HG02623 (cell line): ENCODE data around the gene UBE2Z.
A peak's percentile ranks its signal among the peaks of the same experiment; 100 is the strongest.
"Not testable (repeated sequence)": the region's sequence is repeated elsewhere in the genome, so short reads cannot be mapped to it uniquely, and the experiment has no call there.

Experiments
- ATAC-seq: cut with Tn5 transposase; IDR thresholded peaks from one replicate; pipeline ENCODE4 v1.9.1; 2021; ENCODE audit warnings: moderate library complexity; ENCODE audit not compliant: unreplicated experiment

Gene UBE2Z

DNA sequence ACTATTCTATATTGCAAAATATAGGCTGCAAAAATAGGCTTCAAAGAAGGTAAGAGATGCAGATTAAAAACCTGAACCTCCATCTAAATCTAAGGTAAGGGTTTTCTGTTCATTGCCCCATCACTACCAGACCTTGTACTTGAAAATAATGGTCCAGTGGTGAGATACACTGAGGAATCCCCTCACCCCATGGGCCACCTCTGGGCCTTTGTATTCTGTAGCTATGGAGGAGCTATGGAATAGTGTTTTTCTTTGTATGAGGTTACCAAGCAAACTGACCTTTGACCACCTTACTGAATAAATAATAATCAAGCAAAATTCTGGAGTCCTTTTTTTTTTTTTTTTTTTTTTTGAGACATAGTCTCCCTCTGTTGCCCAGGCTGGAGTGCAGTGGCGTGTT is 4.8 kb upstream of the UBE2Z start:
- no peak for ATAC-seq

DNA sequence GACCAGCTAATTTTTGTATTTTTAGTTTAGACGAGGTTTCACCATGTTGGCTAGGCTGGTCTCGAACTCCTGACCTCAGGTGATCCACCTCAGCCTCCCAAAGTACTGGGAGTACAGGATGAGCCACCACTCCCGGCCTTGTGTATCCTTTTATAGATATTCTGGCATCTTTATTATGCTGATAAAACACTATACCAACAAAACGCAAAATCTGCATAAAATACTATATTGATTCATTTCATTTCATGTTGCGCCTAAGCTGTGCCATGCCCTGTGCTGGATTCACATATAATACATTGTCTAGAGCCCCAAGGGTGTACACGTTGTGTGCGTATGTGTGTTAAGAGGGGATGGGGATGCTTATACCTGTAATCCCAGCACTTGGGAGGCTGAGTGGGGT is 3.8 kb upstream of the UBE2Z start:
- no peak for ATAC-seq

DNA sequence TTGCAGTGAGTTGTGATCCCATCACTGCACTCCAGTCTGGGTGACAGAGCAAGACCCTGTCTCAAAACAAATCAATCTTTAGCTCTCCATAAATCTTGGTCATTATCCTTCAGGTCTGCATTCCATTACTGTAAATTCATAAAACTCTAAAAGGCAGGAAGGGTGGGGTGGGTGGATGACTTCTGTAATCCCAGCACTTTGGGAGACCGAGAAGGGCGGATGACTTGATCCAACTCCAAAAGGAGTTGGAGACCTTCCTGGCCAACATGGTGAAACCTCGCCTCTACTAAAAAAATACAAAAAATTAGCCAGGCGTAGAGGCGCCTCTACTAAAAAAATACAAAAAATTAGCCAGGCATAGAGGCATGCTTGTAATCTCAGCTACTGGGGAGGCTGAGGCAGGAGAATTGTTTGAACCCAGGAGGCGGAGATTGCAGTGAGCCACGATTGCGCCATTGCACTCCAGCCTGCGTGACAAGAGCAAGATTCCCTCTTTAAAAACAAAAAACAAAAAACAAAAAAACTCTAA is 2.2 kb upstream of the UBE2Z start:
- ATAC-seq, result no peak

DNA sequence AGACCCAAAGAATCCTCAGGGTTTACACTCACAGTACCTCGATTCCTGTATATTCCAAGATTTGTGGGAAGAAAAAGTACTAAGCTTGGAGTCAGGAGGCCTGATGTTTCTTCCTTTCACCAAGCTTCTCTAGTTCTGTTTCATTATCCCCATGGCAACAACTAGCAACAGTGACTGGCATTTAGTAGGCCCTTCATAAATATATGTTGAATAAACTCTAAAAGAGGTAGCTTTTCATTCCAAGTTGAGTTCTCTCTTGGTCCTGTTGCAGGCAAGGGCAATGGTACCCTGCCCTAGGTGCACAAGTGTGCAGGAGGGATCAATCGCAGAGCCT is 527 bp upstream of the UBE2Z start:
- no peak for ATAC-seq

DNA sequence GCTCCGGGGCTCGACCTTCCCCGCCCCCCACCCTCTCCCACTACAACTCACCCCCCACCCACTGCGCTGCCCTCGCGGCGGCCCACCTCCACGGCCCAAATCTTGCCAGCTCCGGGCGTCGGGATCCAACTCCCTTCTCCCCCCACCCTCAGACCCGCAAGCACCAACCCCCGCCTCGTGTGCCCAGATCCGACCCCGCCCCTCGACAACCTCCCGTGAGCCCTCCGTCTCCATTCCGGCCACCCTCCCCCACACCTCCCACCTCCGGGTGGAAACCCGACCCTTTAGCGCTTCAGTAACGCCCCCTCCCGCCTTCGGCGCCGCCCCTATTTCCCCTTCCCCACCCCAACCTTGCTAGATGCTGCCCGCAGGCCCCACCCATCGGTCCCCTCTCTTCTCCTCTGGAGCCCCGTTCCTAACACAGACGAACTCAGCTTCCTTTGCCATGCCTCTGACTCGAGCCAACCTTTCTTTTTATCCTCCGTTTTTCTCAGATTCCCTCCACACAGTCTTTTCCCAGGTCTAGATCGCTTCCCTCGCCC is 717 bp downstream of the UBE2Z start:
- ATAC-seq, result peak; percentile 42

DNA sequence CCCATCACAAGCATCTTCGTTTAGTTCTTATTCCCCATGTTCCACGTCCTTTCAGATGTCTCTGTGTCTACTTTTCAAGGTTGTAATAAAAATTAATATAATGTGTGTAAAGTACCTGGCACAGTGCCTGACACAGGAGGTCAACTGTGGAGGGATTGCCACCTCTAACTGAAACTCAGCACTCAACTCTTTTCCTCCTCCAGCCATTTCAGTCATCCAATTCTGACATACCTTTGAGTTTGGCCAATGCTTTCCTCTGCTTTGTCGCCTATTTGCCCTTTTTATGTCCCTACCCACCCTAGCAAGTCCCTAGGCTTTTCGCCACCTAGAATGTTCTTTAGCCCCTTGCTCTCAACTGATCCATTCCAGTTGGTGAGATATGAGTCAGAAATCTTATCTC is 1.6 kb downstream of the UBE2Z start:
- ATAC-seq, result no peak

DNA sequence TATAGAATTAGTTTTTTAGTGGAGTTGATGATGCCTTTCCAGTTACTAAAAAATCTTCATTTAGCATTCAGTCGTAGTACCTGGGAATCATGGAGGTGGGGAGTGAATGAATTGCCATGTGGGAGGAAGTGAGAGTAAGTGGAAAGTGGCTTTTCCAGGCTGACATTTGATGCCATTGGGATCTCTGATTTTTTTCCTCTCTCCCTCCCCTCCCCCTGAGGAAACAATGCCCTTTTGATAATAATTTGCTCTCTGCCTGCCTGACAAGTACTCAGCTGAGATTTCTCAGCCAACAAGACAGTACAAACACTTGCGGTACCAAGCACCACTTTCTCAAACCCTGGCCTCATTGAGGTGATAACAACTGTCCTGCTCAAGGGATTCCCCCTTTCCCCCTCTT is 2.2 kb downstream of the UBE2Z start:
- no peak for ATAC-seq

DNA sequence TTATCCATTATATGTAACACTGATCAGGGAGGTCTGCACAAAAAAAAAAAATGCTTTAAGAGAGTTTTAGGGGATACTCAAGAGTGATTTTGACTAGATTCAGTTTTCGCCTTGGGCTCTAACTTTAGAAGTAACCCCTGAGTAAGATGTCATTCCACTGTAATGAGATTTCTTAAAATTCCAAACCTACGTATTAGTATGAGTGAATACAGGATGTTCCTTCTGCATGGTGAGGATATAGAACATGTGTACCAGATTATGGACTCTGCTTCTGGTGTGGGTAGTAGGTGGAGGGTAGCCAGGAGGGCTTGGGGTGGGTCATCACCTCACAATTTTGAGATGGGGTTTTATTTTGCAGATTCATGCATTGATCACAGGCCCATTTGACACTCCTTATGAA is 4.3 kb downstream of the UBE2Z start:
- no peak for ATAC-seq

DNA sequence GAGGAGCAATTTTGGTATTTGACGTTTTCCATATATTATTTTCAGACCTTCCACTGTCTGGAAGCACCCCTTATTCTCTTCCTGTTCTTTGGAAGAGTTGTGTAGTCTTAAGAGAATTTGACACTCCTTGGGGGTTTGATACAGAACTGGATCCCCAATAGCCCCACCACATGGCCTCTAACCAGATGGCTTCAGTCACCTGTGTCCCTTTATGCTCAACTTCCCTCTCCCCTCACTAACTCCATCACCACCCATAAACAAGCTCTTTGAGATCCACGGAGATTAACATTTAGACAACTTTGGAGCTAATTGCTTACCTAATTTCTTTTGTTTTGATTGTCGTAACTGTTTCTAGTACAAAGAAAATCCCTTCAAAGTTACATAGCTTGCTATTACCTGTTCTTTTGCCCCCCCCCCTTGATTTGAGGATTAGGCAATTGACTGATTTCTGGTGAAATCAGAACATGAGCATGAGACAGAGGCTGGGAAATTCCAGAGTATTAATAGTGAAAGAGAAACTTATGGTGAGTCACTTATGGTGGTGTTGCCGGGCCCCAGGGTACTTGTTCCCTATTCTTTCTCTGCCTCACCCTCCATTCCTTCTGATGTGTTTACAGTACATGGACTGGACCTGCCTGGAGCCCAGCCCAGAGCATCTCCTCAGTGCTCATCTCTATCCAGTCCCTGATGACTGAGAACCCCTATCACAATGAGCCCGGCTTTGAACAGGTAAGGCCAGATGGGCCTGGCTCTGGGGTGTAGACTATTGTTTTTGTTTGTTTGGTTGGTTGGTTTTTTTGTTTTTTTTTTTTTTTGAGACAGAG is 7.5 kb downstream of the UBE2Z start:
- ATAC-seq, result peak; percentile 62

DNA sequence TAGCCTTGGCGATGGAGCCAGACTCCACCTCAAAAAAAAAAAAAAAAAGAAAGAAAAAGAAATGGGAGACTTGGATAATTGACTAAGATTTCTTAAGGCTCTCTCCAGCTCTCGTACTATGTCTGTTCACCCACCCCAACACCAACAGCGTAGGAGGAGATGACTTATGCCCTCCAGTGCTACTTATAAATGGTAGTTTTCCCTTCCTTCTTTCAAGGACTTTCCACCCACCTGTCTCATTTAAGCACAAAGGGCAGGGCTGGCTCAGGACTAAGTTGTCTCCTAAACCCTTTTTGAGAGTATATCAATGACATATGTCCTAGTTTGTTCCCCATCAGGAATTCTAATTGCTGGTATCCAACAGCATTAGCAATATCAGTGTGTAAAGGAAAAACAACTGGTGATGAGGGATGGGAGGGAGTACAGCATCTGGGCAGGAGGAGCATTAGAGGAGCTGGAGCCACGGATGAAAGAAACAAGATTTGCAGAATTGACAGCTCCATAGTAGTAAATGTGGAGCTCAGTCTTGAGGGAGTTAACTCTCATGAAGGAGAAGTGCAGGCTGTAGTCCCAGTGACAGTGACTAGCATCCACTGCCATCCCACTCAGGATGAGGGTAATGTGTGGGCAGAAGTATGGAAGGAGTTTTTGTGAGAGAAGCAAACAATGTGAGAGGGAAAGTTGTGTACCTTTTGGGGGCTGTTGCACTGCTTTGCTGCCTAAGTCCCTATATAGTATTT is 17.2 kb downstream of the UBE2Z start:
- ATAC-seq, result no peak

DNA sequence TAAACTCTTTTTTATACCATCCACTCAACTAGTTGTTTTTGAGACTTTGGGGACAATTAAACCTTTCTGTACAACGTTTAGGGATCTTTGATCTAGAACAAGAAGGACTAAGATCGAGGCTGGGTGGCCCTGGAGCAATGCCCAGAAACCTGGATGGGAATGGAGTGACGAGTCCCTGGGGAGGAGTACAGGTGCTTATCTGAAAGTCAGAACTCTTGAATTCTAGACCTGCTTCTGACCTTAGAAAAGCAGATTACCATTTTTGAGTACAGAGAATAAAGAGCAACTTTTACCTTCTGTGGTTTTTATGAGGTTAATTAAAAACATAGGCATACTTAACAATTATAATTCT is 17.8 kb downstream of the UBE2Z start:
- no peak for ATAC-seq

DNA sequence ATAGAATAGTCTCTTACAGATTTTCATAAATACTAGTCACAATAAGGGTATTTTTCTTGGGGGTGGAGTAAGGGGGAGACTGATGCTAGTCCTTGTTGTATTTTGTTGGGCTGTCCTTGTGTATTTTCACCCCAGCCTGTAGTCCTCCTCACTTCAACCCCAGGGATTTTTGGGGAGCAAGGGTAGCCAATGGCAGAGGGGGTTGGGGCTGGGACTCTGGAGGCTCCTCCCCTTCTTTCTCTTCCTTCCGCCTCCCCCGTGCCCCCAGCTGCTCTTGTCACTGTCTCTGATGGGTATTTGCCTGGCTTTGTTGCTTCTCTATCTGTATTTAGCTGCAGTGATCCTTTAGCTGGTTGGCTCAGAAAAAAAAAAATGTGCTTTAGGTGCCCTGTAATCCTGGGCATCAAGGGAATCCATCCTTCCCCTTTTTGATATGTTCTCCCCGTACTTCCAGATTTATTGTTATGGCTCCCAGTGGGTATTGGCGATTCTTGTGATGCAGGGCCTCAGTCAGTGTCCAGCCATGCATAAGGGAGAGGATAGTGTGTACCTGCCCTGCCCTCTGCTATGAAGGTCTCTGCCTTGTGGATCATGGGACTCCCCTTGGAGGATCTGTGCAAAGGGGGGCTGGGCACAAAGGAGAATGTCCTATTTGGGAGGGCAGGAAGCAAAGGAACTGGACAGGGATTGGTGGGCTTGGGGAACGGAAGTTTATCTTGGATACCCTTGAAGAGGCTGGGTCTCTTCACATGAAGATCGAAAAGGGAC is 20.0 kb downstream of the UBE2Z start:
- no peak for ATAC-seq

DNA sequence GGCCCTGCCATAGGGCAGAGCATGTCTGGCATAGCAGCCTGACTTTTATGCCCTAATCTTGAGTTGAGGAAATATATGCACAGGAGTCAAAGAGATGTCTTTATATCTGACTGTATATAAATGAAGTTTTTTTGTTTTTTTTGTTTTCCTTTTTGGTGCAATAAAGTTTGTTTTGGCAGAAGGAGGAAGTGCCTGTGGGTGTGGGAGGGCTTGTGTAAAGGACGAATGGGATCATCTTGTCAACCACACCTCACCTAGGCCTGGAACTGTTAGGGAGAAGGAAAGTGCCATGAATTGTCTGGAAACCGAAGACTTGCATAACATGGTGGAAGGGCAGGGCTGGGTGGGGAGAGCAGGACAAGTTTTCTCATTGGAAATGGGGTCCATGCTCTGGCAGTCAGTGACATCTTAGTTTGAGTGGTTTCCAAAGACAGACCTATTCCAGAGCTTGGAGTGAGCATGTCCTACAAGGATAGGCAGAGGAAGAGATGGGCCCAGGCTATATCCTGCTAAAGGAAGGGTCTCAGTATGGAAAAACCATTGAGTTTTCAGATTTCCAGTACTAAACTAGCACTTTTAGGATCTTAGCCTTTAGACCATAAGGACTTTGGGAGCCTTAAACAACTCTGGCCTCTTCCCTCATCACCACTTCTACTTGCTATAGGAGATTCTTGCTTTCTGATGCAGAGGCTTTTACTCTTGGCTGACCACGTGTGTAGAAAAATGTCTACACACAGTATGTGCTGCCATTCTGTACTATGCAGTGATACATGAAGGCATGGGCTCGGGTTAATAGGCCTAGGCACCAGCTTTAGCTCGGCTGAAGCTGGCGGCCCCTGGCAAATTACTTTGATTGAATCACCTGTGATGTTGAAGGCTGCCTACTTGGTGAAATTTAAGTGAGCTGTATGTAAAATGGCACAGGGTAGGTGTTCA is 20.9 kb downstream of the UBE2Z start:
- no peak for ATAC-seq

DNA sequence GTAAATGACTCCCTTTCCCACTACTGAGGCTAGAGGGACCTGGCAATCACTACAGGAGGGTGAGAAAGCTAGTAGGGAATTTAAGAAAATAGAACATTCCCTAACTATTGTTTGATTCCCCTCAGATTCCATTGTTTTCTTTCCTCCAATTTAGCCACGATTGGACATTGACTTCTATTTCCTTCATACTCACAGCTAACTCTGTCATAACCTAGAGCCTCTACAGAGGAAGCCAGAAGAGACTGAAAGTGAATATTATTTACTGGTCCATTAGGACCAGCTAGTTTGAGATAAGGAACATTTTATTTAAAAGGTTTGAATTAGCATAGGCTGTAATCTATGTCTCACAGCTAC is 21.6 kb downstream of the UBE2Z start:
- no peak for ATAC-seq

DNA sequence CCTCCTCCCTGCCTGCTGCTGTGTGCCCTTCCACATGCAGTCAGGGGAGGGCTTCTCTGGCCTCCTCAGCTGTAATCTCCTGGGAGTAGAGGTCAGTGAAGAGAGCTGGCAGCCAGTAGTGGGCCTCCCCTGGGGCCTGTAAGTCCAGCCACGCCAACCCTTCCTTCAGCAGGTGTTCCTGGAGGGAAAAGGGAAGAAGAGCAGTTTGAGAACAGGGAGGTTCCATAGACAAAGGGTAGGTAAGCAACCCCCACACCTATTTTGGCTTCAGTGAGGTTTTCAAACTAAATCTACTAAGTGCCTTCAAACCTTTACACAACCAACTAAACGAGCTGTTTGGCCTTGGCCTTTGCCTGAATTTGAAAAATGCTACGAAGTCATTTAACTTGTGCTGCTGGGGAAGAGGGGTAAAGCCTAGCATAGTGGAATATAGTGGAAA is 22.2 kb downstream of the UBE2Z start:
- ATAC-seq, result no peak

DNA sequence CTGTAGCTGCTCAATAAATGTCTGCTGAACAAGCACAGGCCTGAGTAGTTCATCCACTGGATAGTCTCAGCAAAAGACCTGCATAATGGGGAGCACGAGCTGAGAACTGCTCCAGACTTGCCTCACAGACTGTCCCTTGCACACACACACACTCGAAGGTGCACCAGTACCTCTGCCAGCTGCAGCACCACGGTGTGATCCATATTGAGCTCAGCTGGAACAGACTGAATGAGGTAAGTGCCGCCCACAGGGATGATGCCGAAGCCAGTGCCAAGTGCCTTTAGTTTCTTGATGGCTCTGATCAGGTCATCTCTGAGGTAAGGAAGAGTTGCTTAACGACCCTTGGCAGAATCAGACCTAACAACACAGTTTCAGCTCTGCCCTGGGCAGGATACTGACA is 24.8 kb downstream of the UBE2Z start:
- ATAC-seq, result no peak

DNA sequence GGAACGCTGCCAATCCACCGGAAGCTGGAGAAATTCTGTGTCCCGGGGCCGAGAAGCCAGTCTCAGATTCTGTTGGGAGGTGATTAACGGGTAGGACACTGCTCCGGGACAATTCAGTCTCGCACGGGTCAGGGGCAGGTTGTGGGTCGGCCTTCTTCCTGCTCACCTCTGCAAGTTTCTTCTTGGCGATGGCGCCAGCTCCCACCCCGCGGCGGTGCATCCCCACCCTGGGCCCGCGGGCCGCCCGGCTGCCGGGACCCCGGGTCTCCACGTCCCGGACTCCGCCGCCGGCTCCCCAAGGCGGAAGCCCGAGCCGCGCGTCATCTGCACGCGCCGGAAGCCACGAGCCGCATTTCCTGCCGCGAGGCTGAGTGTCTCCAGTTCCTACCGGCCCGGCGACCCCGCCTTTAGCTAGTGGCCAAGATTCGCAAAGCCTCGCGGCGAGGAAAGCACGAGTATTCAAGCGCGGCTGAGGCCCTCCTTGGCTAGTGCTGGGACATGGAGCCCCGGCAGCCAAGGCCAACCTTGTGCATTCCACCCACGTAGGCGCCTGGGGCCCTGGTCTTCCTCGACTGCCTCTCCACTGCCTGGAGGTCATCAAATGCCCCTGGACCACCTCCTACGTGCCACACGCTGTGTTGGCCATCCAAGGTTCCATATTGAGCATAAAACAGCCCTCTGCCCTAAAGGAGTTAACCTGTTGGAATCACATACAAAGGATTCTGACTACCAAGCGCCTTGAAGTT is 36.5 kb downstream of the UBE2Z start, which contains the start of gene SNF8:
TSS of gene SNF8 (minus strand) at position 328 of the 746 bp plus-strand sequence. CDS start at position 220, 108 bp downstream.
- peak; percentile 78 for ATAC-seq

DNA sequence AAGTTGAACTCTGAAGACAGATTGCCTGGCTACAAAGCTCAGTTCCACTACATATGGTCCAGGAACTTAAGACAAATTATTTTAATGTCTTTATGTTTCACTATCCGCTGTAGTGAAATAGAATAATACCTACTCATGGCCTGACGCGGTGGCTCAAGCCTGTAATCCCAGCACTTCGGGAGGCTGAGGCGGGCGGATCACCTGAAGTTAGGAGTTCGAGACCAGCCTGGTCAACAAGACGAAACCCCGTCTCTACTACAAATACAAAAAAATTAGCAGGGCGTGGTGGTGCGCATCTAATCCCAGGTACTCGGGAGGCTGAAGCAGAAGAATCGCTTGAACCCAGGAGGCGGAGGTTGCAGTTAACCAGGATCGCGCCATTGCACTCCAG is 37.0 kb downstream of the UBE2Z start:
- not testable (repeated sequence) for ATAC-seq

DNA sequence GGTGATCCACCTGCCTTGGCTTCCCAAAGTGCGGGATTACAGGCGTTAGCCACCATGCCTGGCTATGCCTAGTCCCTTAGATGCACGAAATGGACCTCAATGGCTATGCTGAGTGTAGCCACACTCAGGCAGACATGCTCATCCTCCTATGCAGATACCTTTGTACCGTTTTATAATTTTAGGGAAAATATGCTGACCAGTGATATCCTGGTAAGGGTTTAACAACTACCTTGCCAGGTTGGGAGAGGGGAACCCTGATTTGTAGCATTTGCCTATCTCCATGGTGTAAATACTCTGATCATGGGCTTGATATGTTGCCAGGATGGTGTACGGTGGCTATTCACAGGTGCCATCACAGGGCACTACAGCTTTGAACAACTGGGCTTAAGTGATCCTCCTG is 43.4 kb downstream of the UBE2Z start:
- ATAC-seq, result no peak

DNA sequence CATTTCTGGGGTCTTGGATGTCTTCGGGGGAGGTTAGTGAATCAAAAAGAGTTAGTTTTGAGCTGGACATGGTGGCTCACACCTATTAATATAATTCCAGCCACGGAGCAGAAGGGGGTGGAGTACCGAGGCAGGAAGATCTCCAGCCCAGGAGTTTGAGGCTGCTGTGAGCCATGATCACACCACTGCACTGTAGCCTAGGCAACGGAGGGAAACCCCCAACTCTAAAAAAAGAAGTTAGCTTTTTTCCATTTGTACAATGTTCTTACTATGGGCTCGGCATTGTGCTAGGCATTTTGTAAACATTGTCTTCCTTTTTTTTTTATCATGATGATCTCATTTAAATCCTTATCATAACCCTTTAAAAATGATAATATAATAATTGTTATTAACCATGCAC is 44.7 kb downstream of the UBE2Z start:
- no peak for ATAC-seq
